Endothelial cell (in vitro differentiated cells): ENCODE measurements around the gene PLG. TPM values are rescaled to one million over a fixed set of nuclear protein-coding genes. Genes with fewer than 3 reads are reported as not detected.
"Not testable (repeated sequence)": the region's sequence is repeated elsewhere in the genome, so short reads cannot be mapped to it uniquely, and the experiment has no call there.

ENCODE experiments used
- DNase-seq: peaks from one replicate; pipeline ENCODE4 v3.0.0; 2021; ENCODE audit warnings: low spot score
- H3K27ac Mint-ChIP-seq: one replicate; pipeline ENCODE4 v1.8.0; 2021; ENCODE audit warnings: mixed read lengths, inconsistent platforms; ENCODE audit not compliant: unreplicated experiment
- H3K27me3 Mint-ChIP-seq: one replicate; pipeline ENCODE4 v1.8.0; 2021; ENCODE audit warnings: mild to moderate bottlenecking, moderate library complexity, mixed read lengths, inconsistent platforms; ENCODE audit not compliant: unreplicated experiment
- H3K36me3 Mint-ChIP-seq: one replicate; pipeline ENCODE4 v1.8.0; 2021; ENCODE audit warnings: mild to moderate bottlenecking, low read depth, mixed read lengths, inconsistent platforms; ENCODE audit not compliant: unreplicated experiment
- H3K4me1 Mint-ChIP-seq: one replicate; pipeline ENCODE4 v1.8.0; 2021; ENCODE audit warnings: mild to moderate bottlenecking, mixed read lengths, inconsistent platforms; ENCODE audit not compliant: unreplicated experiment
- H3K4me3 Mint-ChIP-seq: one replicate; pipeline ENCODE4 v1.8.0; 2021; ENCODE audit warnings: mild to moderate bottlenecking, mixed read lengths, inconsistent platforms; ENCODE audit not compliant: unreplicated experiment
- H3K9me3 Mint-ChIP-seq: one replicate; pipeline ENCODE4 v1.8.0; 2021; ENCODE audit warnings: mixed read lengths, inconsistent platforms; ENCODE audit not compliant: unreplicated experiment
- total RNA-seq: library from RNA; stranded (reverse); fragmentation: NEBNext Ultra II Directional; extraction: Animal tissue kit (Norgen Biotek cat#: 25700); gene quantifications from one replicate; pipeline ENCODE4 v1.2.1, GENCODE V29; 2021; ENCODE audit not compliant: unreplicated experiment
- TF ChIP-seq, protein P1 (sequence below): fragments of 200-600 bp; sonication (generic); IDR thresholded peaks from one replicate; pipeline ENCODE4 v1.5.0; 2021; ENCODE audit warnings: antibody characterized with exemption; ENCODE audit not compliant: unreplicated experiment

The PLG gene
- total RNA-seq, 1 donor from 2014 or later, result not detected

DNA sequence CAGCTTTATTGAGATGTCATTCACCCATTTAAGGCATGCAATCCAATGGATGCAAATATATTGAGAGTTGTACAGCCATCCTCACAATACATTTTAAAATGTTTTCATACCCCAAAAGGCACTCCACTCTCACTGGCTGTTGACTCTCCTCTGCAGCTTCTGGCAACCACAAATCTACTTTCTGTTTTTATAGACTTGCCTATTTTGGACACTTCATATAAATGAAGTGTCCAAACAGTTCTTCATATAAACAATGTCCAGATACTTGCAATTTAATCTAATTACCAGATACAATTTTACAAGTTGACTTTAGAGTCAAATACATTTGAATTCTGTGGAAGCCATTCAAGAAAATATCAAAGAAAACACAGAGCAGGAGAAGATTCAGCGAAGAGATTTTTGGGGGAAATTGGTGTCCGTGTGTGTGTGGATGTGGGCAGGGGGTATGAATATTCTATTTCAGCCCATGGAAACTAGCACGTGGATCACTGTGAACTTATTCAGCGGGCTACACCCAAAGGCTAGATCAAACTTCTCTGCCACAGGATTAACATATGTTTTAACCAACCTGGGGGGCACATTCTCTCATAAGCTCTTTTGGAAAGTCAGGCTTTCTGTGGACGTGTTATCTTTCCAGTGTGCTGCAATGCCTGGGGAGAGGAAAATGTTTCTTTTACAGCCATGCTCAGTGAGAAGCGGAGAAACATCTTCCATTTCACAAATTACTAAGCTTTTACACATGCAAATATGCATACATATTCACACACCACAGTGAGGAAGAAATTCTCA is 73.9 kb downstream of the PLG start:
- Mint-ChIP-seq H3K4me1 (no peaks in the 10 kb centered on the region), H3K4me3 (no peak overlapping the region), H3K9me3 (no peaks in the 10 kb centered on the region), H3K27ac (no peak overlapping the region), H3K27me3 (peaks cover 1% of the 10 kb centered on the region), H3K36me3 (no peaks in the 10 kb centered on the region)
- TF ChIP-seq, protein P1, sequence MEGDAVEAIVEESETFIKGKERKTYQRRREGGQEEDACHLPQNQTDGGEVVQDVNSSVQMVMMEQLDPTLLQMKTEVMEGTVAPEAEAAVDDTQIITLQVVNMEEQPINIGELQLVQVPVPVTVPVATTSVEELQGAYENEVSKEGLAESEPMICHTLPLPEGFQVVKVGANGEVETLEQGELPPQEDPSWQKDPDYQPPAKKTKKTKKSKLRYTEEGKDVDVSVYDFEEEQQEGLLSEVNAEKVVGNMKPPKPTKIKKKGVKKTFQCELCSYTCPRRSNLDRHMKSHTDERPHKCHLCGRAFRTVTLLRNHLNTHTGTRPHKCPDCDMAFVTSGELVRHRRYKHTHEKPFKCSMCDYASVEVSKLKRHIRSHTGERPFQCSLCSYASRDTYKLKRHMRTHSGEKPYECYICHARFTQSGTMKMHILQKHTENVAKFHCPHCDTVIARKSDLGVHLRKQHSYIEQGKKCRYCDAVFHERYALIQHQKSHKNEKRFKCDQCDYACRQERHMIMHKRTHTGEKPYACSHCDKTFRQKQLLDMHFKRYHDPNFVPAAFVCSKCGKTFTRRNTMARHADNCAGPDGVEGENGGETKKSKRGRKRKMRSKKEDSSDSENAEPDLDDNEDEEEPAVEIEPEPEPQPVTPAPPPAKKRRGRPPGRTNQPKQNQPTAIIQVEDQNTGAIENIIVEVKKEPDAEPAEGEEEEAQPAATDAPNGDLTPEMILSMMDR, result no peak
- no peak for DNase-seq

DNA sequence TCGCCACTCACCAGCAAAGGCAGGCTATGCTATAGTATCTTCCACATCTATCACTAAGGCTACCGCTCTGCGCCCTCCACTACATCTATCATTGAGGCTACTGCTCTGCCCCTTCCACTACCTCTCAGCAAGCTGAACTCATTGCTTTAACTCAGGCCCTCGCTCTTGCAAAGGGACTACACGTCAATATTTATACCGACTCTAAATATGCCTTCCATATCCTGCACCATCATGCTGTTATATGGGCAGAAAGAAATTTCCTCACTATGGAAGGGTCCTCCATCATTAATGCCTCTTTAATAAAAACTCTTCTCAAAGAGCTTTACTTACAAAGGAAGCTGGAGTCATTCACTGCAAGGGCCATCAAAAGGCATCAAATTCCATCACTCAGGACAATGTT is 77.1 kb downstream of the PLG start:
- H3K36me3 Mint-ChIP-seq, H3K27ac Mint-ChIP-seq, DNase-seq, H3K4me1 Mint-ChIP-seq, H3K4me3 Mint-ChIP-seq, H3K27me3 Mint-ChIP-seq, H3K9me3 Mint-ChIP-seq: not testable (repeated sequence)

DNA sequence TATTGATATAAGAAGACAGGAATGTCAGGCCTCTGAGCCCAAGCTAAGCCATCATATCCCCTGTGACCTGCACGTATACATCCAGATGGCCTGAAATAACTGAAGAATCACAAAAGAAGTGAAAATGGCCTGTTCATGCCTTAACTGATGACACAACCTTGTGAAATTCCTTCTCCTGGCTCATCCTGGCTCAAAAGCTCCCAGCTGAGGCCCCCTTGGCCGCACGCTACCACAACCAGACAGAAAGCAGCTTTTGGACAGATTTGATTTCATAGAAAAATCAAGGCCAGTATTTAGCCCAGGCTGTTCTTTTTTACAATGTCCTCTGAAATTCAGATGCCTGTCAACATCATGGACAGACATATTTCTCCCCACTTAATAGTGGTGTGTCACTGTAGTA is 78.6 kb downstream of the PLG start:
- not testable (repeated sequence) for H3K36me3 Mint-ChIP-seq, H3K4me1 Mint-ChIP-seq, H3K9me3 Mint-ChIP-seq, H3K4me3 Mint-ChIP-seq, H3K27me3 Mint-ChIP-seq, DNase-seq
- peak overlapping the region; percentile 14 for H3K27ac Mint-ChIP-seq

DNA sequence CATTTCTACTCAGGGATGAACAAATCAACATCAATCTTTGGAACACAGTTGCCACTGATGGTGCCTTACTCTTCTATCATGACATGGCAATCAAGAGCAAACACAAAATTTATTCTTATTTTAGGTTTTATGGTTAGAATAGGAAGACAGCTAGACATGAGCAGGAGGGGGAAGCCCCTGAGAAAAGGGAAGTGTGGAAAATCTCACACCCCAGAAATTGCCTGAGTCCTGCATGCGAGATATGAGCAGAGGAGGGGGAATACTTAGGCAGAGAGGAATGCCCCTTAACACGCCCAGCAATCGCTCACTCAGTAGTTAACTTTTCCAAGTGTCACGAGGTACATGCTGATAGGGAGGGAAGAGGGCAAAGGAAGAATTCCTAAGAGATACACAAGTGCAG is 79.3 kb downstream of the PLG start:
- TF ChIP-seq, protein P1, result no peak
- DNase-seq, result no peak
- Mint-ChIP-seq H3K4me3 (no peak overlapping the region), H3K4me1 (no peaks in the 10 kb centered on the region), H3K36me3 (no peaks in the 10 kb centered on the region), H3K27ac (no peak overlapping the region), H3K27me3 (peaks cover 3% of the 10 kb centered on the region), H3K9me3 (no peaks in the 10 kb centered on the region)

DNA sequence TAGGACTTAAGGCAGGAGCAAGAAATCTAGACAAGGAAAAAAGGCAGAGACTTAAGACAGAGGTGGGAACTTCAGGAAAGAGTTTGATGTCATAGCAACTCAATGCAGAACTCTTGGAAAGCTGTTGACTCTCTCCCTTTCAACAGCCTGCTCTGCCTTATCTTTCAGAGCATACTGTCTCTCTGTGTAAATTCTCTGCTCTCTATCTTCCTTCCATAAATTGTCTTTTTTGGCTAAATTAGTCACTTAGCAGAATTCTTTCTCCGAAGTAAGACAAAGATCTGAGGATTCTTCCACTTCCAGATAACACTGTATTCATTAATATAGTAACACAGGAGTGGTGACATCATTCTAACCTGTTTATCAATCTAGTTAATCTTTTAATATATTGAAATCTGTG is 80.2 kb downstream of the PLG start:
- no peak for DNase-seq
- Mint-ChIP-seq H3K9me3 (no peaks in the 10 kb centered on the region), H3K4me1 (peaks cover 4% of the 10 kb centered on the region), H3K27ac (no peak overlapping the region), H3K36me3 (no peaks in the 10 kb centered on the region), H3K4me3 (no peak overlapping the region), H3K27me3 (peaks cover 6% of the 10 kb centered on the region)
- TF ChIP-seq, protein P1, result no peak

DNA sequence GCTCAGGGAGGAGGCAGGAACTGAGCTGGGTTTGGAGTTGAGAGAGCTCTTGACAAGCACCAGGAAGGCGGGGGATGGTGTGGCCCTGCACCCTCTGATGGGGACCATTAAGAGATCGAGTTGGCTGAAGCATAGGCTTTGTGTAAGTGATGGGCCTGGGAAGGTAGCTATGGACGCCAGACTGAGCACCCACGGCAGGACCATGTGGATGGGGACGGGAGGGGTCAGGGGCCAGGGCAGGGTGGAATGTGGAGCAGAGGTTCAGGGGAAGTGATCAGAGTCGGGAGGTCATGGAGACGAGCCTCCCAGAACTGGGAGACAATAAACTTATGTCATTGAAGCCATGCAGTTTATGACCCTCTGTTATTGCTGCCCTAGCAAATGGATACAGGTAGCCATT is 81.7 kb downstream of the PLG start:
- no peak overlapping the region for H3K4me3 Mint-ChIP-seq
- peaks cover 6% of the 10 kb centered on the region for H3K27me3 Mint-ChIP-seq
- H3K9me3 Mint-ChIP-seq, result no peaks in the 10 kb centered on the region
- H3K36me3 Mint-ChIP-seq, result no peaks in the 10 kb centered on the region
- H3K4me1 Mint-ChIP-seq, result peaks cover 15% of the 10 kb centered on the region
- H3K27ac Mint-ChIP-seq, result no peak overlapping the region
- TF ChIP-seq, protein P1, result no peak
- no peak for DNase-seq

DNA sequence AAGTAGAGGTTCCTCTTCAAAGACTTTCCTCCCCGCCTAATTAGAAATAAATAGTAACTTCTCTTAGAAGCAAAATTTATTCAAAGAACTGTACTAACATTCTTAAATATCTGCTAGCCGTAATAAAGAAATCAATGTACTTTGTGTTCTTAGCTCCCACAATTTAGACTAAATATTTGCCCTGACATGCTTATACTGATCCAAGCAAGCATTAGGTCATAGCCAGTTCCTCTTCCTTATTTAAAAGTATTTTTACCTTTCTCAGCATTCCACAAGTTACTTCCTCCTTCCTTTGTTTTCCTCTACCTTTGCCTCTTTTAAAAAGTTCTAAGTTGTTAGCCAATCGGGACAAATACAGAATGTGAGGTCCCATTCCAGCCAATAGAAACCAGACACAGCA is 86.1 kb downstream of the PLG start:
- not testable (repeated sequence) for H3K27ac Mint-ChIP-seq, H3K9me3 Mint-ChIP-seq, DNase-seq, H3K36me3 Mint-ChIP-seq, H3K27me3 Mint-ChIP-seq, H3K4me3 Mint-ChIP-seq
- H3K4me1 Mint-ChIP-seq, result peaks cover 22% of the 10 kb centered on the region
